H1 (cell line): ENCODE measurements around the gene MAFF. TPM values are rescaled to one million over a fixed set of nuclear protein-coding genes. Genes with fewer than 3 reads are reported as not detected.
A peak's percentile ranks its signal among the peaks of the same experiment; 100 is the strongest.

Experiments
- BACH1 ChIP-seq: IDR thresholded peaks from 2 replicates; pipeline ENCODE4 v1.6.1; 2012; ENCODE audit warnings: low read length, improper control_type of control experiment
- E2F6 ChIP-seq: IDR thresholded peaks from 2 replicates; pipeline ENCODE4 v1.6.1; 2012; ENCODE audit warnings: inconsistent platforms
- EZH2 ChIP-seq: fragments of 200-600 bp; sonication (generic); IDR thresholded peaks from 2 replicates; pipeline ENCODE4 v1.7.1; 2012; ENCODE audit warnings: low read depth, mild to moderate bottlenecking, moderate library complexity, low read length, inconsistent platforms; ENCODE audit not compliant: severe bottlenecking
- HDAC6 ChIP-seq: IDR thresholded peaks from one replicate; pipeline ENCODE4 v1.7.1; 2012; ENCODE audit warnings: low read depth, mild to moderate bottlenecking, inconsistent platforms, low read length, moderate library complexity
- KDM4A ChIP-seq: IDR thresholded peaks from one replicate; pipeline ENCODE4 v1.7.1; 2012; ENCODE audit warnings: low read depth, mild to moderate bottlenecking, moderate library complexity, low read length, inconsistent platforms; ENCODE audit not compliant: severe bottlenecking
- MAFK ChIP-seq: IDR thresholded peaks from 2 replicates; pipeline ENCODE4 v1.6.1; 2012; ENCODE audit warnings: low read depth, mild to moderate bottlenecking, improper control_type of control experiment, low read length
- NRF1 ChIP-seq: IDR thresholded peaks from 2 replicates; pipeline ENCODE4 v1.6.1; 2011; ENCODE audit warnings: mild to moderate bottlenecking, low read depth, low read length, improper control_type of control experiment
- POLR2AphosphoS5 ChIP-seq: IDR thresholded peaks from 2 replicates; pipeline ENCODE4 v1.6.1; 2011; ENCODE audit warnings: low read depth, low read length
- TBP ChIP-seq: IDR thresholded peaks from 2 replicates; pipeline ENCODE4 v1.6.1; 2011; ENCODE audit warnings: low read depth, low read length, improper control_type of control experiment
- USF2 ChIP-seq: IDR thresholded peaks from 2 replicates; pipeline ENCODE4 v1.6.1; 2011; ENCODE audit warnings: low read length, improper control_type of control experiment
- YY1 ChIP-seq: IDR thresholded peaks from 2 replicates; pipeline ENCODE4 v1.6.1; 2011; ENCODE audit warnings: low read depth, mild to moderate bottlenecking, low read length
- polyA plus RNA-seq, 7 experiments: library from polyadenylated mRNA; depleted of rRNA in 3 of 7; stranded (reverse) in 5 of 7; unstranded in 2 of 7; fragments of >200 nt in 5 of 7; fragments of 200-250 nt in 2 of 7; gene quantifications; 1 replicate in 5 of 7; 2 replicates in 1 of 7; 4 replicates in 1 of 7; pipeline versions ENCODE4 v1.2.1 to v1.2.3, GENCODE V29; 2011 to 2013; ENCODE audit warnings: missing spikeins in 2 of 7, mixed read lengths in 2 of 7
- total RNA-seq: library from RNA; stranded (reverse); fragmentation: NEBNext Ultra II Directional; extraction: Animal tissue kit (Norgen Biotek cat#: 25700); gene quantifications from 2 replicates; pipeline ENCODE4 v1.2.1, GENCODE V29; 2021

The MAFF gene
- total and polyA plus RNA-seq, 2 of the 8 experiments (the other 6 are each of a cell fraction or from before 2014, with no cell fraction given) = 1.5 to 6.3 TPM

- TF ChIP-seq POLR2AphosphoS5 = peak; percentile 54
- peak; percentile 97 for TF ChIP-seq USF2
- TF ChIP-seq HDAC6 = no peak
- TF ChIP-seq MAFK = peak; percentile 90
- peak; percentile 75 for TF ChIP-seq E2F6
- peak; percentile 100 for TF ChIP-seq YY1
- TF ChIP-seq NRF1 = no peak
- TF ChIP-seq TBP = no peak; the same call in 1 of the 2 replicates
- TF ChIP-seq KDM4A = peak; percentile 10
- no peak for TF ChIP-seq EZH2
- TF ChIP-seq BACH1 = peak; percentile 96
Measured at GRCh38 chr22:38181453-38182200, 20.2 kb upstream of the MAFF start, which contains the start of gene PLA2G6 (continued).
